Breast epithelium (tissue), 3 donors: ENCODE data around the gene SDK1.

Source experiments
- POLR2A ChIP-seq: fragments of 450-650 bp; IDR thresholded peaks from one replicate; pipeline ENCODE4 v1.6.1; 2016; ENCODE audit warnings: antibody characterized with exemption, mild to moderate bottlenecking, moderate library complexity
- POLR2AphosphoS5 ChIP-seq, 3 donors: sonication (generic); formaldehyde crosslinking; IDR thresholded peaks; one replicate each; pipeline ENCODE4 v1.6.1; 2017; ENCODE audit warnings: antibody characterized with exemption in 3 of 3
- TF ChIP-seq, protein P1 (sequence below), 3 donors: fragments of 450-650 bp; IDR thresholded peaks; one replicate each; pipeline ENCODE4 v1.5.1; 2016 to 2017; ENCODE audit warnings: antibody characterized with exemption in 3 of 3, mild to moderate bottlenecking in 3 of 3, moderate library complexity in 3 of 3

DNA sequence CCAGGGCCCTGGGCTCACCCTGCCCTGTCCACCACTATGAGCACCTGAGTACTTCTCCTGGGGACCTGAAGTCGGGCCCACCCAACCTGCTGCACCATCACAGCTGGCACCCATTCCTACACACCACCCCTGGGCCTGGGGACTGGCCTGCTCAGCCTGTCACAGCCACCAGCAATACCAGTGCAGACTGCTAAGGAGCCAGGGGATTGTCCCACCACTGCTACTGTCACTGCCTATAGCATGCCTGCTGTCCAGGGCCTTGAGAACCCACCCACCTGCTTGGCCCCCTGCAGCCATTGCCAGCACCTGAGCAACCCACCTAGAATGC lies 756.2 kb downstream of the SDK1 start:
- TF ChIP-seq, protein P1, sequence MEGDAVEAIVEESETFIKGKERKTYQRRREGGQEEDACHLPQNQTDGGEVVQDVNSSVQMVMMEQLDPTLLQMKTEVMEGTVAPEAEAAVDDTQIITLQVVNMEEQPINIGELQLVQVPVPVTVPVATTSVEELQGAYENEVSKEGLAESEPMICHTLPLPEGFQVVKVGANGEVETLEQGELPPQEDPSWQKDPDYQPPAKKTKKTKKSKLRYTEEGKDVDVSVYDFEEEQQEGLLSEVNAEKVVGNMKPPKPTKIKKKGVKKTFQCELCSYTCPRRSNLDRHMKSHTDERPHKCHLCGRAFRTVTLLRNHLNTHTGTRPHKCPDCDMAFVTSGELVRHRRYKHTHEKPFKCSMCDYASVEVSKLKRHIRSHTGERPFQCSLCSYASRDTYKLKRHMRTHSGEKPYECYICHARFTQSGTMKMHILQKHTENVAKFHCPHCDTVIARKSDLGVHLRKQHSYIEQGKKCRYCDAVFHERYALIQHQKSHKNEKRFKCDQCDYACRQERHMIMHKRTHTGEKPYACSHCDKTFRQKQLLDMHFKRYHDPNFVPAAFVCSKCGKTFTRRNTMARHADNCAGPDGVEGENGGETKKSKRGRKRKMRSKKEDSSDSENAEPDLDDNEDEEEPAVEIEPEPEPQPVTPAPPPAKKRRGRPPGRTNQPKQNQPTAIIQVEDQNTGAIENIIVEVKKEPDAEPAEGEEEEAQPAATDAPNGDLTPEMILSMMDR (IDR thresholded peaks at IDR 0.05): no peak
- no peak for TF ChIP-seq POLR2A
- TF ChIP-seq POLR2AphosphoS5 (IDR thresholded peaks at IDR 0.05): no peak
